Endothelial cell of umbilical vein (primary cell): ENCODE data around the gene FIBCD1. TPM values are rescaled to one million over a fixed set of nuclear protein-coding genes. Genes with fewer than 3 reads are reported as not detected.

ENCODE experiments used
- BruUV-seq: library from RNA; stranded (reverse); fragments of 400-500 nt; replicated peaks from 2 replicates; lab custom pipeline; 2021; lab: Mats Ljungman, UMichigan
- CTCF ChIA-PET: fragments of 300-600, 350-600 bp; sonication (Branson Sonifier 250); formaldehyde crosslinking; loops from one replicate; lab custom pipeline; 2021; ENCODE audit warnings: antibody characterized with exemption, inconsistent platforms; lab: Charles Lee
- POLR2A ChIA-PET: fragments of 300-600, 350-600 bp; sonication (Branson Sonifier 250); formaldehyde crosslinking; loops from one replicate; lab custom pipeline; 2021; ENCODE audit warnings: antibody characterized with exemption, inconsistent platforms; lab: Charles Lee
- DNase-seq: peaks from one replicate; pipeline ENCODE4 v3.0.0-alpha.2; 2011; ENCODE audit warnings: low read depth, low spot score
- FAIRE-seq: peaks from 2 replicates; lab custom pipeline; 2011; peaks lifted over from hg19 to GRCh38; lab: Jason Lieb, UNC
- H2AFZ ChIP-seq: 2 replicates; pipeline ENCODE4 v1.6.0; 2012; ENCODE audit warnings: low read depth, low read length, control low read depth, inconsistent platforms
- H3K27ac ChIP-seq: 2 replicates; pipeline ENCODE4 v1.5.1; 2011; ENCODE audit warnings: low read depth, mild to moderate bottlenecking, control low read depth, low read length, moderate library complexity; ENCODE audit not compliant: insufficient read depth
- H3K27me3 ChIP-seq, 2 experiments: 2 replicates each; pipeline versions ENCODE4 v1.6.0 to v1.6.1; 2011; ENCODE audit warnings: low read length in 2 of 2, mixed read lengths in 1 of 2; ENCODE audit not compliant: control insufficient read depth in 2 of 2, insufficient read depth in 2 of 2
- H3K36me3 ChIP-seq, 2 experiments: 2 replicates in 1 of 2; 3 replicates in 1 of 2; pipeline ENCODE4 v1.5.1; 2011; ENCODE audit warnings: low read length in 2 of 2, mild to moderate bottlenecking in 1 of 2, moderate library complexity in 1 of 2; ENCODE audit not compliant: control insufficient read depth in 2 of 2, insufficient read depth in 2 of 2; ENCODE audit errors: extremely low read depth in 1 of 2
- H3K4me1 ChIP-seq: 3 replicates; pipeline ENCODE4 v1.5.1; 2011; ENCODE audit warnings: mild to moderate bottlenecking, low read length; ENCODE audit not compliant: control insufficient read depth, insufficient read depth; ENCODE audit errors: extremely low read depth
- H3K4me2 ChIP-seq: 2 replicates; pipeline ENCODE4 v1.6.1; 2011; ENCODE audit warnings: low read length, control low read depth, mixed read lengths; ENCODE audit not compliant: insufficient read depth
- H3K4me3 ChIP-seq, 3 experiments: fragments of 200-600 bp in 1 of 3; sonication (generic), shearing (Covaris generic) in 1 of 3; replicated peaks in 1 of 3; 2 replicates each; pipeline ENCODE4 v1.5.1; 2011 to 2016; ENCODE audit warnings: control low read depth in 3 of 3, low read length in 3 of 3, mild to moderate bottlenecking in 2 of 3, inconsistent platforms in 1 of 3, low read depth in 1 of 3, moderate library complexity in 1 of 3; ENCODE audit not compliant: insufficient read depth in 1 of 3
- H3K79me2 ChIP-seq: 2 replicates; pipeline ENCODE4 v1.6.0; 2012; ENCODE audit warnings: low read length, inconsistent platforms; ENCODE audit not compliant: control insufficient read depth, insufficient read depth
- H3K9ac ChIP-seq: replicated peaks from 2 replicates; pipeline ENCODE3; 2011; ENCODE audit warnings: low read length, control low read depth; ENCODE audit not compliant: insufficient read depth; ENCODE audit errors: extremely low read depth
- H3K9me1 ChIP-seq: replicated peaks from 3 replicates; pipeline ENCODE4 v1.6.0; 2011; ENCODE audit warnings: mild to moderate bottlenecking, low read length; ENCODE audit not compliant: control insufficient read depth, insufficient read depth; ENCODE audit errors: extremely low read depth
- H3K9me3 ChIP-seq: replicated peaks from 2 replicates; pipeline ENCODE4 v1.5.1; 2012; ENCODE audit warnings: low read length, inconsistent platforms; ENCODE audit not compliant: control insufficient read depth, insufficient read depth
- H4K20me1 ChIP-seq: replicated peaks from 2 replicates; pipeline ENCODE3; 2011; ENCODE audit warnings: mild to moderate bottlenecking, low read length; ENCODE audit not compliant: control insufficient read depth, insufficient read depth; ENCODE audit errors: extremely low read depth
- EZH2 ChIP-seq: IDR thresholded peaks from 2 replicates; pipeline ENCODE4 v1.6.1; 2012; ENCODE audit warnings: borderline replicate concordance, low read depth, mild to moderate bottlenecking, moderate library complexity, low read length, inconsistent platforms; ENCODE audit not compliant: severe bottlenecking
- FOS ChIP-seq: IDR thresholded peaks from 2 replicates; pipeline ENCODE4 v1.6.1; 2011; ENCODE audit warnings: mild to moderate bottlenecking, low read length, moderate library complexity, borderline replicate concordance; ENCODE audit not compliant: insufficient read depth
- MYC ChIP-seq: IDR thresholded peaks from one replicate; pipeline ENCODE4 v1.6.1; 2011; ENCODE audit warnings: mild to moderate bottlenecking, low read depth, low read length
- dilution Hi-C: fragments of 300-500 bp; cut with MboI; formaldehyde crosslinking; loops from one replicate; pipeline ENCODE4 v1.15.0; 2019; ENCODE audit warnings: low sequenced_read_pairs; ENCODE audit not compliant: extremely low pct_ligation_motif_present
- intact Hi-C: fragments of 100-400 bp; cut with micrococcal nuclease; formaldehyde crosslinking; loops from one replicate; pipeline ENCODE4 v1.10.0; 2022
- polyA plus RNA-seq, 4 experiments: library from polyadenylated mRNA; depleted of rRNA in 3 of 4; stranded (reverse) in 3 of 4; unstranded in 1 of 4; fragments of >200 nt; gene quantifications; 2 replicates each; pipeline versions ENCODE4 v1.2.1 to v1.2.3, GENCODE V29; 2011 to 2012; ENCODE audit warnings: missing spikeins in 1 of 4
- total RNA-seq: library from RNA; stranded (reverse); gene quantifications from 2 replicates; pipeline ENCODE4 v1.2.3, GENCODE V29; 2021
- TF ChIP-seq, protein P1 (sequence below): IDR thresholded peaks from 2 replicates; pipeline ENCODE4 v1.6.1; 2011; ENCODE audit not compliant: insufficient read depth, insufficient read length
- TF ChIP-seq, protein P2 (sequence below), 2 donors: IDR thresholded peaks; 1 replicate in 1 of 2; 2 replicates in 1 of 2; pipeline ENCODE4 v1.5.1; 2011; ENCODE audit warnings: low read length in 2 of 2, mild to moderate bottlenecking in 2 of 2, moderate library complexity in 2 of 2, control low read depth in 1 of 2, inconsistent platforms in 1 of 2, low read depth in 1 of 2; ENCODE audit not compliant: insufficient read depth in 1 of 2; ENCODE audit errors: extremely low read depth in 1 of 2

Gene FIBCD1
- total and polyA plus RNA-seq, 2 donors (not counting 3 experiments of a cell fraction or from before 2014, with no cell fraction given) = 0.14 TPM; not detected in 1

DNA sequence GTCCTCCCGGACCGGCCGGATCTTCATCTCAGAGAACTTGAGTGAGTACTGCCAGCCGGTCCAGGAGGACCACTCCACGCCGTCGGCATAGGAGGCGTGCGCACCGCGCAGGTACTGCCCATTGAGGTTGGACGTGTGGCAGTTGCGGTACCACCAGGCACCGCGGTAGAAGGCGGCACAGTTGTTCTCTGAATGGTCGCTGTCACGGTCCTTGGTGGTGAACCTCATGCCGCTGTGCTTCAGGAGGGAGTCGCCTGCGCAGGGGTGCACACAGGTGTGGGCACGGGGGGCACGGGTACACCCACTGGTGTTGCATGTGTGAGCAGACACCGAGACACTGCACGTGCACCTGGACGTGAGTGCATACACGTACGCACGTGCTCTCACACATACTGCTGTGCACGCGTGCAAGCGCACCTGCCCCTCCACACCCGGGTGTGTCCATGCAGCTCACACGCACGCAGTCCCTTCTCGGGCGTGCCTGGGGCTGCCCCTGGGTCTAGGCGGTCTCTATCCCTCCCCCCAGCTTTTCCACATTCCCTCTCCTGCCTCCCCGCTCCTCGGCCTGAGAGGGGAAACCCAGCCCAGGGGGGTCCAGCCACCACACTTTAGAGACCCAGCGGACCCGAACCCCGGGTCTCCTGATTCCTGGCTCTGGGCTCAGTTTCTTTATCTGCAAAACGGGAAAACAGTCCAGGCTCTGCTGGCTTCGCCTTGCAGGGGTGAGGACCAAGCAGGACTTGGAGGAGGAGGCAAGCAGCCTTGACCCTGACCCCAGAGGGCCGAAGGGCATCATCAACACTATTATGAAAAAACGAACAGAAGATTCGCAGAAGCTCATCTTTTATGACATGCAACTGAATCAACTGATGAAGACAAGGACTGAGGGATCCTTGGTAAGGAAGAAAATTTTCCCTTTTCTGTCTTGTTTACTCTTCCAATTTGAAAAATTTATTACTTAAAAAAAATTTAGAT is 34.7 kb downstream of the FIBCD1 start:
- no peak for FAIRE-seq
- Histone ChIP-seq H3K9me1 (no peaks in the 10 kb centered on the region), H3K27ac (no peak overlapping the region), H2AFZ (no peak overlapping the region), H4K20me1 (no peaks in the 10 kb centered on the region), H3K36me3 (no peaks in the 10 kb centered on the region), H3K4me2 (no peak overlapping the region), H3K79me2 (no peaks in the 10 kb centered on the region), H3K4me3 (no peak overlapping the region), H3K9me3 (no peaks in the 10 kb centered on the region), H3K27me3 (peaks cover 0 to 2% of the 10 kb centered on the region in 2 experiments), H3K4me1 (no peaks in the 10 kb centered on the region), H3K9ac (no peak overlapping the region)
- no TSS peak for BruUV-seq
- DNase-seq = no peak
- ChIA-PET POLR2A (no interaction called here), CTCF (no interaction called here)
- intact Hi-C loops = no loop called here
- dilution Hi-C loops = no loop called here
- TF ChIP-seq FOS (no peak), EZH2 (no peak), MYC (no peak)
- TF ChIP-seq, protein P1, sequence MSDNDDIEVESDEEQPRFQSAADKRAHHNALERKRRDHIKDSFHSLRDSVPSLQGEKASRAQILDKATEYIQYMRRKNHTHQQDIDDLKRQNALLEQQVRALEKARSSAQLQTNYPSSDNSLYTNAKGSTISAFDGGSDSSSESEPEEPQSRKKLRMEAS = no peak
- TF ChIP-seq, protein P2, sequence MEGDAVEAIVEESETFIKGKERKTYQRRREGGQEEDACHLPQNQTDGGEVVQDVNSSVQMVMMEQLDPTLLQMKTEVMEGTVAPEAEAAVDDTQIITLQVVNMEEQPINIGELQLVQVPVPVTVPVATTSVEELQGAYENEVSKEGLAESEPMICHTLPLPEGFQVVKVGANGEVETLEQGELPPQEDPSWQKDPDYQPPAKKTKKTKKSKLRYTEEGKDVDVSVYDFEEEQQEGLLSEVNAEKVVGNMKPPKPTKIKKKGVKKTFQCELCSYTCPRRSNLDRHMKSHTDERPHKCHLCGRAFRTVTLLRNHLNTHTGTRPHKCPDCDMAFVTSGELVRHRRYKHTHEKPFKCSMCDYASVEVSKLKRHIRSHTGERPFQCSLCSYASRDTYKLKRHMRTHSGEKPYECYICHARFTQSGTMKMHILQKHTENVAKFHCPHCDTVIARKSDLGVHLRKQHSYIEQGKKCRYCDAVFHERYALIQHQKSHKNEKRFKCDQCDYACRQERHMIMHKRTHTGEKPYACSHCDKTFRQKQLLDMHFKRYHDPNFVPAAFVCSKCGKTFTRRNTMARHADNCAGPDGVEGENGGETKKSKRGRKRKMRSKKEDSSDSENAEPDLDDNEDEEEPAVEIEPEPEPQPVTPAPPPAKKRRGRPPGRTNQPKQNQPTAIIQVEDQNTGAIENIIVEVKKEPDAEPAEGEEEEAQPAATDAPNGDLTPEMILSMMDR (IDR thresholded peaks at IDR 0.05; ENCODE audit: extremely low read depth in 1 of 2, insufficient read depth in 1 of 2, low read depth in 1 of 2, low read length in 2 of 2) = no peak
